ENCODE results near the gene LMX1A. TPM values are rescaled to one million over a fixed set of nuclear protein-coding genes. Genes with fewer than 3 reads are reported as not detected.

The LMX1A gene
- polyA plus RNA-seq, 1 donor from 2014 or later = 0.47 TPM

DNA sequence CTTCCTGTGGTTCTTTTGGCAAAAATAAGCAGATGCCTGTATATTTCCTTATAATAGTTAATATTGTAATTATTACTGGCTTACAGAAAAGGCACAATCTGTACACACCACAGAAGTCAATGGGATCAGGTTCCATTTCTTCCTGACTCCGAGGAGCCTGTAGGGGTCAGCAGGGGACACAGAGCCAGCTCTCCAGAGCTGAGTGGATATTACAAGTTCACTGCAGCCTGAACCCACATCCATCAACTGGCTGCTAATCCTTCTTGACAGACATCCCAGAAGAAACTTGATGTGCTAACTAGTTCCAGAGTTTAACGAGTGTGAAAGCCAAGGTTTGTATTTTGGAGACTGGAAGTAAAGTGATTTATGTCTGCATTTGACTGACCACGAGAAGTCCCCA is 203.8 kb downstream of the LMX1A start:
- Histone ChIP-seq H3K27me3 (ENCODE audit: insufficient read depth, low read depth, low read length) (no peaks in the 10 kb centered on the region), H4K20me1 (ENCODE audit: insufficient read depth) (no peaks in the 10 kb centered on the region), H3K4me3 (ENCODE audit: low read length) (no peak overlapping the region), H3K9ac (ENCODE audit: low read length) (no peak overlapping the region), H3K36me3 (ENCODE audit: insufficient read depth, low read length) (no peaks in the 10 kb centered on the region), H3K79me2 (replicated peaks; ENCODE audit: insufficient read depth, low read length) (no peaks in the 10 kb centered on the region), H3K4me2 (ENCODE audit: low read length) (no peak overlapping the region), H3F3A (ENCODE audit: insufficient read depth, low read length, poor library complexity, severe bottlenecking) (no peaks in the 10 kb centered on the region), H3K9me3 (ENCODE audit: low read length) (no peaks in the 10 kb centered on the region), H3K9me2 (ENCODE audit: insufficient read depth, low read length) (no peaks in the 10 kb centered on the region), H3K27ac (ENCODE audit: low read length) (no peak overlapping the region), H2AFZ (ENCODE audit: low read depth, low read length) (no peak overlapping the region)
- TF ChIP-seq EZH2 (IDR thresholded peaks at IDR 0.05; ENCODE audit: borderline replicate concordance, insufficient read depth, low read length, poor library complexity, severe bottlenecking) = no peak
- no peak for TF ChIP-seq MXI1 (conservative IDR thresholded peaks at IDR 0.05; ENCODE audit: poor library complexity, severe bottlenecking)
- TF ChIP-seq EP300 (conservative IDR thresholded peaks at IDR 0.05; ENCODE audit: poor library complexity, severe bottlenecking) = no peak

- Histone ChIP-seq H3K9me3 (ENCODE audit: low read length) (no peaks in the 10 kb centered on the region), H2AFZ (ENCODE audit: low read depth, low read length) (no peak overlapping the region), H3K4me3 (ENCODE audit: low read length) (no peak overlapping the region), H3F3A (ENCODE audit: insufficient read depth, low read length, poor library complexity, severe bottlenecking) (no peaks in the 10 kb centered on the region), H3K4me2 (ENCODE audit: low read length) (no peak overlapping the region), H4K20me1 (ENCODE audit: insufficient read depth) (no peaks in the 10 kb centered on the region), H3K79me2 (replicated peaks; ENCODE audit: insufficient read depth, low read length) (no peaks in the 10 kb centered on the region), H3K27me3 (ENCODE audit: insufficient read depth, low read depth, low read length) (no peaks in the 10 kb centered on the region), H3K36me3 (ENCODE audit: insufficient read depth, low read length) (no peaks in the 10 kb centered on the region), H3K27ac (ENCODE audit: low read length) (no peak overlapping the region), H3K9me2 (ENCODE audit: insufficient read depth, low read length) (no peaks in the 10 kb centered on the region), H3K9ac (ENCODE audit: low read length) (no peak overlapping the region)
- TF ChIP-seq REST (IDR thresholded peaks at IDR 0.05; ENCODE audit: borderline replicate concordance) = no peak
- TF ChIP-seq POLR2AphosphoS5 (IDR thresholded peaks at IDR 0.05) = no peak
- TF ChIP-seq EZH2 (IDR thresholded peaks at IDR 0.05; ENCODE audit: borderline replicate concordance, insufficient read depth, low read length, poor library complexity, severe bottlenecking) = no peak
- no peak for TF ChIP-seq MXI1 (conservative IDR thresholded peaks at IDR 0.05; ENCODE audit: poor library complexity, severe bottlenecking)
- no peak for TF ChIP-seq EP300 (conservative IDR thresholded peaks at IDR 0.05; ENCODE audit: poor library complexity, severe bottlenecking)
- no peak for TF ChIP-seq TAF1 (IDR thresholded peaks at IDR 0.05; ENCODE audit: low read depth)
- TF ChIP-seq CTCF (IDR thresholded peaks at IDR 0.05; ENCODE audit: poor library complexity, severe bottlenecking) = no peak
Measured at GRCh38 chr1:165152109-165152508, 204.4 kb downstream of the LMX1A start.

Other genes starting within 250 kb of the LMX1A start
- gene RXRG, start 88.4 kb upstream of the LMX1A start, polyA plus RNA-seq = 0.78 and 2.1 TPM in 2 replicates
- not detected in 2 replicates for gene LRRC52, start 187.3 kb upstream of the LMX1A start, polyA plus RNA-seq

All from neural cell (in vitro differentiated cells).